SK-N-SH (cell line): ENCODE measurements around the gene FRMD6. TPM values are rescaled to one million over a fixed set of nuclear protein-coding genes. Genes with fewer than 3 reads are reported as not detected.
A peak's percentile ranks its signal among the peaks of the same experiment; 100 is the strongest.

ENCODE experiments used
- CTCF ChIA-PET: fragments of 300-600, 350-600 bp; formaldehyde crosslinking; extraction: SDS; loops from one replicate; lab custom pipeline; 2021; lab: Yijun Ruan, JAX
- POLR2A ChIA-PET: fragments of 350-600 bp; sonication (Branson Sonifier 250); formaldehyde crosslinking; extraction: SDS; loops from one replicate; lab custom pipeline; 2020; ENCODE audit warnings: antibody characterized with exemption, inconsistent platforms; lab: Yijun Ruan, JAX
- DNase-seq: peaks from one replicate; pipeline ENCODE4 v3.0.0; 2012
- H2AFZ ChIP-seq: fragments of 200-600 bp; sonication (generic); 2 replicates; pipeline ENCODE4 v1.8.1; 2016; ENCODE audit warnings: antibody characterized with exemption, mild to moderate bottlenecking, low read depth
- H3F3A ChIP-seq: fragments of 200-600 bp; sonication (generic); replicated peaks from 2 replicates; pipeline ENCODE3; 2016; ENCODE audit warnings: antibody characterized with exemption, mild to moderate bottlenecking; ENCODE audit not compliant: insufficient read depth
- H3K27ac ChIP-seq, 2 experiments: fragments of 200-500 bp in 1 of 2; fragments of 200-600 bp in 1 of 2; sonication (Bioruptor generic) in 1 of 2; sonication (generic), shearing (Covaris generic) in 1 of 2; 2 replicates each; pipeline versions ENCODE4 v1.5.1 to v1.6.1; 2014 to 2016; ENCODE audit warnings: low read depth in 2 of 2, inconsistent platforms in 1 of 2, low read length in 1 of 2, mild to moderate bottlenecking in 1 of 2, mixed read lengths in 1 of 2
- H3K27me3 ChIP-seq: fragments of 200-600 bp; sonication (generic), shearing (Covaris generic); 2 replicates; pipeline ENCODE4 v1.6.1; 2016; ENCODE audit warnings: mixed run types; ENCODE audit not compliant: insufficient read depth
- H3K36me3 ChIP-seq, 2 experiments: fragments of 200-500 bp in 1 of 2; fragments of 200-600 bp in 1 of 2; sonication (Bioruptor generic) in 1 of 2; sonication (generic) in 1 of 2; replicated peaks in 1 of 2; 2 replicates each; pipeline versions ENCODE3 to v1.5.1; 2014 to 2016; ENCODE audit warnings: low read length in 1 of 2, mild to moderate bottlenecking in 1 of 2; ENCODE audit not compliant: insufficient read depth in 2 of 2, control insufficient read depth in 1 of 2
- H3K4me1 ChIP-seq, 2 experiments: fragments of 200-500 bp in 1 of 2; fragments of 200-600 bp in 1 of 2; sonication (Bioruptor generic) in 1 of 2; sonication (generic), shearing (Covaris generic) in 1 of 2; 2 replicates each; pipeline versions ENCODE4 v1.5.1 to v1.6.1; 2014 to 2016; ENCODE audit warnings: low read depth in 1 of 2, low read length in 1 of 2, mixed run types in 1 of 2; ENCODE audit not compliant: insufficient read depth in 2 of 2, control insufficient read depth in 1 of 2
- H3K4me2 ChIP-seq: fragments of 200-600 bp; sonication (generic), shearing (Covaris generic); 2 replicates; pipeline ENCODE4 v1.6.1; 2017; ENCODE audit warnings: mixed run types
- H3K4me3 ChIP-seq, 2 experiments: fragments of 200-500 bp in 1 of 2; fragments of 200-600 bp in 1 of 2; sonication (Bioruptor generic) in 1 of 2; sonication (generic), shearing (Covaris generic) in 1 of 2; 2 replicates each; pipeline versions ENCODE4 v1.5.1 to v1.8.1; 2014 to 2016; ENCODE audit warnings: low read depth in 2 of 2, inconsistent platforms in 1 of 2, low read length in 1 of 2, mild to moderate bottlenecking in 1 of 2, mixed read lengths in 1 of 2, moderate library complexity in 1 of 2
- H3K79me2 ChIP-seq: fragments of 200-600 bp; sonication (generic); 2 replicates; pipeline ENCODE4 v1.8.1; 2017; ENCODE audit warnings: mild to moderate bottlenecking; ENCODE audit not compliant: insufficient read depth
- H3K9ac ChIP-seq: fragments of 200-600 bp; sonication (generic); 2 replicates; pipeline ENCODE4 v1.6.1; 2017; ENCODE audit warnings: mixed run types
- H3K9me2 ChIP-seq: fragments of 200-600 bp; sonication (generic); 2 replicates; pipeline ENCODE4 v1.6.1; 2017; ENCODE audit warnings: mixed run types
- H3K9me3 ChIP-seq: fragments of 200-600 bp; sonication (generic); 2 replicates; pipeline ENCODE4 v1.6.1; 2017; ENCODE audit warnings: mixed run types, mild to moderate bottlenecking, moderate library complexity
- H4K20me1 ChIP-seq: fragments of 200-600 bp; sonication (generic); 2 replicates; pipeline ENCODE4 v1.6.1; 2017; ENCODE audit warnings: mild to moderate bottlenecking, mixed run types; ENCODE audit not compliant: insufficient read depth
- ELF1 ChIP-seq: IDR thresholded peaks from 2 replicates; pipeline ENCODE4 v1.4.0; 2012
- EP300 ChIP-seq, 2 experiments: IDR thresholded peaks; 2 replicates each; pipeline versions ENCODE4 v1.4.0 to v1.6.1; 2012; ENCODE audit warnings: borderline replicate concordance in 1 of 2, low read depth in 1 of 2, low read length in 1 of 2
- FOSL2 ChIP-seq: IDR thresholded peaks from 2 replicates; pipeline ENCODE4 v1.4.0; 2012; ENCODE audit warnings: low read depth, mild to moderate bottlenecking, moderate library complexity, borderline replicate concordance
- FOXM1 ChIP-seq: IDR thresholded peaks from 2 replicates; pipeline ENCODE4 v1.4.0; 2012; ENCODE audit warnings: low read depth, mild to moderate bottlenecking
- GATA2 ChIP-seq: sonication (generic); formaldehyde crosslinking; IDR thresholded peaks from 2 replicates; pipeline ENCODE4 v1.5.0; 2020; ENCODE audit warnings: mild to moderate bottlenecking, missing genetic modification reagents
- JUND ChIP-seq: IDR thresholded peaks from 2 replicates; pipeline ENCODE4 v1.4.0; 2012
- MEF2A ChIP-seq: IDR thresholded peaks from 2 replicates; pipeline ENCODE4 v1.4.0; 2012; ENCODE audit warnings: low read depth, borderline replicate concordance
- NFIC ChIP-seq: IDR thresholded peaks from 2 replicates; pipeline ENCODE4 v1.4.0; 2012; ENCODE audit warnings: borderline replicate concordance
- POLR2AphosphoS5 ChIP-seq: IDR thresholded peaks from 2 replicates; pipeline ENCODE4 v1.6.1; 2012; ENCODE audit warnings: low read depth, low read length
- RAD21 ChIP-seq: IDR thresholded peaks from 2 replicates; pipeline ENCODE4 v1.6.1; 2012; ENCODE audit warnings: mild to moderate bottlenecking, low read length
- RCOR1 ChIP-seq: fragments of 150-350 bp; IDR thresholded peaks from 2 replicates; pipeline ENCODE4 v1.6.1; 2017; ENCODE audit warnings: antibody characterized with exemption, low read length
- RXRA ChIP-seq: IDR thresholded peaks from 2 replicates; pipeline ENCODE4 v1.4.0; 2012; ENCODE audit warnings: low read depth, mild to moderate bottlenecking, borderline replicate concordance
- SIN3A ChIP-seq: IDR thresholded peaks from 2 replicates; pipeline ENCODE4 v1.6.1; 2012; ENCODE audit warnings: low read depth, mild to moderate bottlenecking, low read length, moderate library complexity, borderline replicate concordance
- SMC3 ChIP-seq: IDR thresholded peaks from 2 replicates; pipeline ENCODE4 v1.6.1; 2012; ENCODE audit warnings: low read depth, low read length, improper control_type of control experiment
- TAF1 ChIP-seq: IDR thresholded peaks from 2 replicates; pipeline ENCODE4 v1.6.1; 2012; ENCODE audit warnings: low read depth, mild to moderate bottlenecking, low read length, moderate library complexity, borderline replicate concordance
- TCF12 ChIP-seq: IDR thresholded peaks from 2 replicates; pipeline ENCODE4 v1.4.0; 2012
- TEAD4 ChIP-seq: IDR thresholded peaks from 2 replicates; pipeline ENCODE4 v1.4.0; 2012; ENCODE audit warnings: mild to moderate bottlenecking, borderline replicate concordance; ENCODE audit not compliant: insufficient read depth
- WGBS: methylation state at CpG from one replicate; pipeline ENCODE4 v1.1.6; 2017; ENCODE audit warnings: low lambda C conversion rate; 5-methylcytosine and 5-hydroxymethylcytosine counted together
- polyA plus RNA-seq, 3 experiments: library from polyadenylated mRNA; depleted of rRNA; stranded (reverse); fragments of >200 nt; gene quantifications; 2 replicates each; pipeline ENCODE4 v1.2.3, GENCODE V29; 2012
- TF ChIP-seq, protein P1 (sequence below): IDR thresholded peaks from 2 replicates; pipeline ENCODE4 v1.4.0; 2012; ENCODE audit warnings: low read depth
- TF ChIP-seq, protein P2 (sequence below): IDR thresholded peaks from 2 replicates; pipeline ENCODE4 v1.4.0; 2012; ENCODE audit warnings: low read depth, borderline replicate concordance
- TF ChIP-seq, protein P3 (sequence below): IDR thresholded peaks from 2 replicates; pipeline ENCODE4; 2012
- TF ChIP-seq, protein P4 (sequence below): fragments of 200-600 bp; sonication (generic); IDR thresholded peaks from 2 replicates; pipeline ENCODE4 v1.6.1; 2017; ENCODE audit warnings: antibody characterized with exemption, mild to moderate bottlenecking, moderate library complexity

Gene FRMD6
- polyA plus RNA-seq, 1 of the 3 experiments (the other 2 are of a cell fraction) = 147 TPM

DNA sequence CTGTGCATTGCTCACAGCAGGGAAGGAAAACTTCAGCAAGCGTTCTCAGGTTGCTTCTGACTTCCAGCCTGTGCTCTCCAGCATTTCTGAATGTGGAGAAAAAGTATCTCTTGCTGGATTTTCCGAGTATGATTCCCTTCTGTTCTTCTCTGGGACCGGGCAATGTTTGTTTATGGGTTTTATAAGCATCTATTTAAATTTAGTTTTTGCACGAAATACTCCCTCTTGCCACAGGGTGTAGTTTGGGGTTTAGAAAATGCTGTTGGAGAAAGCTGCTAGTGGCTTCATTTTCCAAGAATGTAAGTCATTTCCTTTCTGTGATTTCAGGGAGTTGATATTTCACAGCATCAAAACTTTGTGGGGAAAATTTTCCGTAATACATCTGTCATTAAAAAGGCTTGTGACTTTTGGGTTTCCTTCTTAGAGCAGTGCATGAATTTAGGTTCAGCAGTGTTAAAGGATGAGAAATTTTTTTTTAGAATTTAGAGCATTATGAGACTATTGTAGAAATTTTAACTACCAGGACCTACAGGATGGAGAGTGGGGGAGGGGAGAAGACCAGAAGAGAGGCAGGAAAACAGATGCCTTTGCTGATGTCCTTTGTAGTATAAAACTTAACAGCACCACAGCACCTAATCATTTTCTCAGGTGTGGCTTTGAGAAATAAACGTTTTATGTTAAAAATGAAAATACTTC lies 1.5 kb downstream of the FRMD6 start:
- ChIA-PET POLR2A (interaction anchor here (0.8 to 1.4 kb wide), 6 partner anchors 53 to 370 kb away, joined by 3 to 6 read pairs (median 3); no protein-coding TSS in a partner anchor), CTCF (interaction anchor here (1.0 to 3.9 kb wide), 31 partner anchors 14 to 378 kb away, joined by 3 to 79 read pairs (median 5); no protein-coding TSS in a partner anchor)
- Histone ChIP-seq H3K9ac (peak overlapping the region; percentile 99), H3K79me2 (peaks cover 97% of the 10 kb centered on the region), H3K4me2 (peak overlapping the region; percentile 87), H3K36me3 (peaks cover 6 to 37% of the 10 kb centered on the region in 2 experiments), H4K20me1 (peaks cover 56% of the 10 kb centered on the region), H3K4me3 (peak overlapping the region; percentile 93 to 95), H3K9me2 (no peaks in the 10 kb centered on the region), H3K27me3 (no peaks in the 10 kb centered on the region), H3K27ac (peak overlapping the region; percentile 95 to 97), H3K9me3 (no peaks in the 10 kb centered on the region), H3K4me1 (peaks cover 13 to 27% of the 10 kb centered on the region in 2 experiments), H3F3A (peaks cover 32% of the 10 kb centered on the region), H2AFZ (no peak overlapping the region)
- DNase-seq = no peak
- under 1% methylated on average over 6 of the region's 6 CpGs for WGBS
- TF ChIP-seq, protein P1, sequence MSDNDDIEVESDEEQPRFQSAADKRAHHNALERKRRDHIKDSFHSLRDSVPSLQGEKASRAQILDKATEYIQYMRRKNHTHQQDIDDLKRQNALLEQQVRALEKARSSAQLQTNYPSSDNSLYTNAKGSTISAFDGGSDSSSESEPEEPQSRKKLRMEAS = peak; percentile 12; the same call in 1 of the 2 replicates
- TF ChIP-seq TEAD4 = 0 out of 2 replicates have a peak, but pooled peaks have one; percentile 66
- TF ChIP-seq RCOR1 = 0 out of 2 replicates have a peak, but pooled peaks have one; percentile 3
- TF ChIP-seq GATA2 (CRISPR knock-in tag) = no peak
- TF ChIP-seq ELF1 = no peak
- peak; percentile 55 for TF ChIP-seq TCF12
- TF ChIP-seq RXRA = no peak
- no peak for TF ChIP-seq MEF2A
- no peak; the same call in 1 of the 2 replicates for TF ChIP-seq POLR2AphosphoS5
- no peak for TF ChIP-seq SIN3A
- 0 out of 2 replicates have a peak, but pooled peaks have one; percentile 28 for TF ChIP-seq FOSL2
- TF ChIP-seq JUND = 0 out of 2 replicates have a peak, but pooled peaks have one; percentile 26
- 0 out of 2 replicates have a peak, but pooled peaks have one; percentile 13 for TF ChIP-seq NFIC
- peak; percentile 15; the same call in 1 of the 2 replicates for TF ChIP-seq TAF1
- TF ChIP-seq, protein P2, sequence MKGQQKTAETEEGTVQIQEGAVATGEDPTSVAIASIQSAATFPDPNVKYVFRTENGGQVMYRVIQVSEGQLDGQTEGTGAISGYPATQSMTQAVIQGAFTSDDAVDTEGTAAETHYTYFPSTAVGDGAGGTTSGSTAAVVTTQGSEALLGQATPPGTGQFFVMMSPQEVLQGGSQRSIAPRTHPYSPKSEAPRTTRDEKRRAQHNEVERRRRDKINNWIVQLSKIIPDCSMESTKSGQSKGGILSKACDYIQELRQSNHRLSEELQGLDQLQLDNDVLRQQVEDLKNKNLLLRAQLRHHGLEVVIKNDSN = no peak
- TF ChIP-seq, protein P3, sequence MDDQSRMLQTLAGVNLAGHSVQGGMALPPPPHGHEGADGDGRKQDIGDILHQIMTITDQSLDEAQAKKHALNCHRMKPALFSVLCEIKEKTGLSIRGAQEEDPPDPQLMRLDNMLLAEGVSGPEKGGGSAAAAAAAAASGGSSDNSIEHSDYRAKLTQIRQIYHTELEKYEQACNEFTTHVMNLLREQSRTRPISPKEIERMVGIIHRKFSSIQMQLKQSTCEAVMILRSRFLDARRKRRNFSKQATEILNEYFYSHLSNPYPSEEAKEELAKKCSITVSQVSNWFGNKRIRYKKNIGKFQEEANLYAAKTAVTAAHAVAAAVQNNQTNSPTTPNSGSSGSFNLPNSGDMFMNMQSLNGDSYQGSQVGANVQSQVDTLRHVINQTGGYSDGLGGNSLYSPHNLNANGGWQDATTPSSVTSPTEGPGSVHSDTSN = peak; percentile 45; the same call in 1 of the 2 replicates
- 0 out of 4 replicates have a peak, but pooled peaks of 1 of the 2 experiments have one; percentile 29 for TF ChIP-seq EP300 (IDR thresholded peaks at IDR 0.05; ENCODE audit: borderline replicate concordance in 1 of 2, low read depth in 1 of 2, low read length in 1 of 2)
- TF ChIP-seq, protein P4, sequence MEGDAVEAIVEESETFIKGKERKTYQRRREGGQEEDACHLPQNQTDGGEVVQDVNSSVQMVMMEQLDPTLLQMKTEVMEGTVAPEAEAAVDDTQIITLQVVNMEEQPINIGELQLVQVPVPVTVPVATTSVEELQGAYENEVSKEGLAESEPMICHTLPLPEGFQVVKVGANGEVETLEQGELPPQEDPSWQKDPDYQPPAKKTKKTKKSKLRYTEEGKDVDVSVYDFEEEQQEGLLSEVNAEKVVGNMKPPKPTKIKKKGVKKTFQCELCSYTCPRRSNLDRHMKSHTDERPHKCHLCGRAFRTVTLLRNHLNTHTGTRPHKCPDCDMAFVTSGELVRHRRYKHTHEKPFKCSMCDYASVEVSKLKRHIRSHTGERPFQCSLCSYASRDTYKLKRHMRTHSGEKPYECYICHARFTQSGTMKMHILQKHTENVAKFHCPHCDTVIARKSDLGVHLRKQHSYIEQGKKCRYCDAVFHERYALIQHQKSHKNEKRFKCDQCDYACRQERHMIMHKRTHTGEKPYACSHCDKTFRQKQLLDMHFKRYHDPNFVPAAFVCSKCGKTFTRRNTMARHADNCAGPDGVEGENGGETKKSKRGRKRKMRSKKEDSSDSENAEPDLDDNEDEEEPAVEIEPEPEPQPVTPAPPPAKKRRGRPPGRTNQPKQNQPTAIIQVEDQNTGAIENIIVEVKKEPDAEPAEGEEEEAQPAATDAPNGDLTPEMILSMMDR = peak; percentile 44
- TF ChIP-seq RAD21 = peak; percentile 42
- TF ChIP-seq SMC3 = peak; percentile 5; the same call in 1 of the 2 replicates
- no peak for TF ChIP-seq FOXM1
